Right renal cortex interstitium (tissue), 3 donors: ENCODE data around the gene CELA1. TPM values are rescaled to one million over a fixed set of nuclear protein-coding genes. Genes with fewer than 3 reads are reported as not detected.

ENCODE experiments used
- DNase-seq, 3 donors: peaks; one replicate each; pipeline ENCODE4 v3.0.0-alpha.2; 2013; ENCODE audit warnings: low read depth in 3 of 3, low spot score in 2 of 3
- polyA plus RNA-seq, 3 donors: library from polyadenylated mRNA; unstranded; fragments of 120-200 nt; gene quantifications; one replicate each; pipeline ENCODE4 v1.2.1, GENCODE V29; 2013; ENCODE audit not compliant: insufficient read length in 3 of 3

Gene CELA1
- polyA plus RNA-seq = not detected

- DNase-seq = no peak
Observed at GRCh38 chr12:51346581-51346980, at the start of gene CELA1. Gene CELA1 (minus strand): TSS chr12:51346679. CDS start chr12:51346638, 41 bp downstream.

- DNase-seq = no peak
Observed at GRCh38 chr12:51395283-51396230, 49.1 kb upstream of the CELA1 start.

GRCh38 chr12:51393676-51394545 is 47.4 kb upstream of the CELA1 start:
- DNase-seq = no peak

GRCh38 chr12:51392556-51393237 is 46.2 kb upstream of the CELA1 start:
- no peak for DNase-seq

- no peak for DNase-seq
Observed at GRCh38 chr12:51391283-51392123, 45.0 kb upstream of the CELA1 start, which contains the start of gene GALNT6. Gene GALNT6 (minus strand): TSS chr12:51391406. CDS start chr12:51379781, 11,625 bp downstream.

GRCh38 chr12:51390891-51391282 is 44.4 kb upstream of the CELA1 start:
- DNase-seq = no peak

GRCh38 chr12:51390457-51390856 is 44.0 kb upstream of the CELA1 start:
- DNase-seq = no peak

GRCh38 chr12:51389302-51389999 is 43.0 kb upstream of the CELA1 start:
- DNase-seq = no peak

- DNase-seq = no peak
Observed at GRCh38 chr12:51388846-51389245, 42.4 kb upstream of the CELA1 start.

GRCh38 chr12:51388069-51388799 is 41.8 kb upstream of the CELA1 start:
- DNase-seq = no peak

GRCh38 chr12:51386351-51386750 is 39.9 kb upstream of the CELA1 start:
- DNase-seq = no peak

GRCh38 chr12:51383269-51383905 is 36.9 kb upstream of the CELA1 start:
- no peak for DNase-seq

- DNase-seq = no peak
Observed at GRCh38 chr12:51382173-51382572, 35.7 kb upstream of the CELA1 start.

GRCh38 chr12:51381226-51382079 is 35.0 kb upstream of the CELA1 start:
- DNase-seq = no peak

- no peak for DNase-seq
Observed at GRCh38 chr12:51379571-51379970, 33.1 kb upstream of the CELA1 start.

GRCh38 chr12:51378749-51379148 is 32.3 kb upstream of the CELA1 start:
- DNase-seq = no peak
